C4-2B (cell line): ENCODE measurements around the gene CENPM.

Source experiments
- ZFX ChIP-seq: fragments of 450-650 bp; IDR thresholded peaks from 2 replicates; pipeline ENCODE4 v1.6.1; 2017
- TF ChIP-seq, protein P1 (sequence below): fragments of 450-650 bp; conservative IDR thresholded peaks from 2 replicates; pipeline ENCODE4 v1.5.1; 2017; ENCODE audit warnings: mild to moderate bottlenecking

DNA sequence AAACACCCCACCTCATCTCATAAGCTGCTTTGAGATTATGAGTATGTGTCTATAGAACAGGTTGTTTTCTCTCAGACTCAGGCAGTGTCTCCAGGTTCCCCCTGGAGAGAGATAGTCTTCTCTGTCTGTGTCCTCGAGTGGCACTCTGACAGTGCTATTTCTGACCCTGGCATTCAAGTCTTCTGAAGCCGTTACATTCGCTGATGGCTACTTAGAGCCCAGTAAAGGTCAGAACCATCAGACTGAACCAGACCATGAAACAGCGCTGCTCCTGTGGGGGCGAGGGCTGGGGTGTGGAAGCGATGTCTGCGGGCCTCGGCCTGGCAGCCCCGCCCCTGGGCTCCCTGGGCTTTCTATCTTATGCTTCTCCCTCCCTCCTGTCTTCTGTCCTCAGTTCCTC, 55.5 kb downstream of the CENPM start:
- TF ChIP-seq, protein P1, sequence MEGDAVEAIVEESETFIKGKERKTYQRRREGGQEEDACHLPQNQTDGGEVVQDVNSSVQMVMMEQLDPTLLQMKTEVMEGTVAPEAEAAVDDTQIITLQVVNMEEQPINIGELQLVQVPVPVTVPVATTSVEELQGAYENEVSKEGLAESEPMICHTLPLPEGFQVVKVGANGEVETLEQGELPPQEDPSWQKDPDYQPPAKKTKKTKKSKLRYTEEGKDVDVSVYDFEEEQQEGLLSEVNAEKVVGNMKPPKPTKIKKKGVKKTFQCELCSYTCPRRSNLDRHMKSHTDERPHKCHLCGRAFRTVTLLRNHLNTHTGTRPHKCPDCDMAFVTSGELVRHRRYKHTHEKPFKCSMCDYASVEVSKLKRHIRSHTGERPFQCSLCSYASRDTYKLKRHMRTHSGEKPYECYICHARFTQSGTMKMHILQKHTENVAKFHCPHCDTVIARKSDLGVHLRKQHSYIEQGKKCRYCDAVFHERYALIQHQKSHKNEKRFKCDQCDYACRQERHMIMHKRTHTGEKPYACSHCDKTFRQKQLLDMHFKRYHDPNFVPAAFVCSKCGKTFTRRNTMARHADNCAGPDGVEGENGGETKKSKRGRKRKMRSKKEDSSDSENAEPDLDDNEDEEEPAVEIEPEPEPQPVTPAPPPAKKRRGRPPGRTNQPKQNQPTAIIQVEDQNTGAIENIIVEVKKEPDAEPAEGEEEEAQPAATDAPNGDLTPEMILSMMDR = no peak
- no peak for TF ChIP-seq ZFX
